Germinal center (tissue), 1 donor: ENCODE results near the gene KRT6C.
A peak's percentile ranks its signal among the peaks of the same experiment; 100 is the strongest.
"Not testable (repeated sequence)": the region's sequence is repeated elsewhere in the genome, so short reads cannot be mapped to it uniquely, and the experiment has no call there.

Source experiments
- DNase-seq: peaks from one replicate; pipeline ENCODE4 v3.0.0; 2012; ENCODE audit warnings: mixed read lengths, low spot score

Gene KRT6C

DNA sequence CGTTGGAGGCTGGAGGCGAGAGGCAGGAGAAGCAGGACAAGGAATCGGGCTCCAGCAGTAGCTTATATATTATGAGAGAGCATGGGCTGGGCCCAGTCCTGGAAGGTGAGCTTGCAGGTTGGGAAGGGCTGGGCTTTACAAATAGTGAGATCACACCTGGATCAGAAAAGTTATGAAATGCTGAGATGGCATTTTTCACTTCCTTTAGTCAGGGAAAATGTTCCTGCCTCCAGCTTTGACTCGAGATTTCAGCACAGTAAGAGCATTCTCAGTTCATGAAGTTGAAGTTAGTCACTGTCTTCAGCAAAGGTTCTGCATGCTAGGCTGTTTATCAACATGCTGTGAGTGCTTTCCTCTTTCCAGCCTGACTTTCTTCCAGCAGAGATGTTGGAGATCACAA is at the start of gene KRT6C:
Gene KRT6C, minus strand, starts transcription at position 38 of the 400 bp plus-strand sequence. CDS start 68 bp downstream, outside the sequence.
- no peak for DNase-seq

GRCh38 chr12:52522346-52523011 is 48.9 kb upstream of the KRT6C start:
- DNase-seq = no peak

DNA sequence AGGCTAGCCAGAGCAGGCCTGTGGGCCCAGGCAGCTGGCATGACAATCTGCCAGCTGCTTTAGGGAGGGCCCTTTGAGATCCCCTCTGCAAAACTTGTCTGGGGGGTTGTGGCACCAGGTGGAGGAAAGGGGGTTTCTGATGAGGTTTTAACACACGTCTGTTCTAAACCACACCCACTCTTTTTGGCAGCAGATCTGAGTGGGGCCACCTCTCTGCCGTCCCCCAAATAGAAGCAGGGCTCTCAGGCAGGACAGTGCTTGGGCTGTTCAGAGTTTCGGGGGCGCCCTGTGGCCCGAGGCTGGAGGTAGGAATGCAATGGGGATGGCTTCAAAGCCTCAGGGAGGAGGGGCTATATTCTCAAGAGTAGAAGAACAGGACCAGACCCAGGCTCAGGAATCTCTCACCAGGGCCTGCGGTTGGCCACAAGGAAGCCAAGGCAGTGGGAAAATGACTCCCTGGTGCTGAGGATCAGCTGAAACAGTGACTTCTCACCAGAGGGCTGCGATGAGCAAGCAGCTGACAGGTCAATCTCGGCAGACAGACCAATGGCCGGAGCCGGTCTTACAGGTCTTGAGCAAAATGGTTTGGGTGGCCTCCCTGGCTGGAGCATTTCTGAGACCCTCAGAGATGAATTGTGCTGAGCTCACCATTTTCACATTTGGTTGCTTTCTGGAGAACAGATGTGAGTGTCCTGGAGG is 48.1 kb upstream of the KRT6C start:
- no peak for DNase-seq

DNA sequence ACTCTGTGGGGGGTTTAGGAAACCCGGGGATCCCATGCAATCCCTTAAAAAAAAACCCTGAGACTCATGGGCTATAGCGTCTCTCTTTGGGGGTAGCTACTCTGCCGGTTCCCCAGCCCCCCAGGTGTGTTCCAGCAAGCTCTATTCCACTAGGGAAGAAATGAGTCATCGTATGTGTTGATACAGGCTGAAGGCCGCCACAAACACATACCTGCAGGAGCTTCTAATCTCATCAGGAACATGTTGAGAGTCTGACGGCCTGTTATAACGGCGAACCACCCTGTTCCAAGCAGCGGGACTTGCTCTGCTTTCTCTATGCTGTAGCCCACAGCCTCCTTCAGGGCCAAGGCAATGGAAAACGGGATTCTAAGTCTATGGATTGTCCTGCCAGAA is 47.6 kb upstream of the KRT6C start:
- DNase-seq = no peak

DNA sequence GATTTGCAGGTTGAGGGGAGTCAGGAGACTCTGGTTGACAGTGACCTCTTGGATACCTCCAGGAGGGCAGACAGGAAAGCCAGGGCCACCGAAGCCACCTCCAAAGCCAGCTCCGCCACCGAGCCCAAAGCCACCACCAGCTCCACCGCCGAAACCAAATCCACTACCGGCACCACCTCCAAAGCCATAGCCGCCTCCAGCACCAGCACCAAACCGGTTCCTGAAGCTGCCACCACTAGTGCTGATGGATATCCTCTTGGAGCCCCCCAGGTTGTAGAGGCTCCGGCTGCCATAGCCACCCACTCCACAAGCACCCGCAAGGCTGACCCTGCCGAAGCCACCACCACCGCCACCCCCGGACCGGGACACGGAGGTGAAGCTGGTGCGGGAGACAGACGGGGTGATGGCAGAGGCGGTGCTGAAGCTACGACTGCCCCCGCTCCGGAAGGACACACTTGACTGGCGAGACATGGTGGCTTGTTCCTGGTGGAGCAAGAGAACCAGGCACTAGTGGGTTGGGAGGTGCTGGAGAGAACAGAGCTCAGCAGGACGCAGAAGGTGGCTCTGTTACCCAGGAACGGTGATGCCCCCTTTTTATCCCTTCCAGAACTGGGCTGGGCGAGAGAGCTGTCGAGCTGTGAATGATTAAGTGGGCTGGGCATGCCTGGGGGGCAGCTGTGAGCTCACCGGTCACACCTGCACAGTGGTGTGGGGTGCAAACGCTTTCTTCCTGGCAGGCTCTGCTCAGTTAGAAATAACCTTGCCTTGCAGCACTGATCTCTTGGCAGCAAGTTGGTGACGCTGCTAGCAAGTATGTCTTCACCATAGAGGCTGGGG is 46.4 kb upstream of the KRT6C start, which contains the start of gene KRT5:
Gene KRT5, minus strand, starts transcription at position 569 of the 837 bp plus-strand sequence. Its CDS starts 98 bp downstream, at position 471.
- DNase-seq = no peak

GRCh38 chr12:52519387-52519703 is 45.7 kb upstream of the KRT6C start:
- no peak for DNase-seq

GRCh38 chr12:52518574-52519386 is 45.2 kb upstream of the KRT6C start:
- no peak for DNase-seq

GRCh38 chr12:52517888-52518287 is 44.3 kb upstream of the KRT6C start:
- no peak for DNase-seq

DNA sequence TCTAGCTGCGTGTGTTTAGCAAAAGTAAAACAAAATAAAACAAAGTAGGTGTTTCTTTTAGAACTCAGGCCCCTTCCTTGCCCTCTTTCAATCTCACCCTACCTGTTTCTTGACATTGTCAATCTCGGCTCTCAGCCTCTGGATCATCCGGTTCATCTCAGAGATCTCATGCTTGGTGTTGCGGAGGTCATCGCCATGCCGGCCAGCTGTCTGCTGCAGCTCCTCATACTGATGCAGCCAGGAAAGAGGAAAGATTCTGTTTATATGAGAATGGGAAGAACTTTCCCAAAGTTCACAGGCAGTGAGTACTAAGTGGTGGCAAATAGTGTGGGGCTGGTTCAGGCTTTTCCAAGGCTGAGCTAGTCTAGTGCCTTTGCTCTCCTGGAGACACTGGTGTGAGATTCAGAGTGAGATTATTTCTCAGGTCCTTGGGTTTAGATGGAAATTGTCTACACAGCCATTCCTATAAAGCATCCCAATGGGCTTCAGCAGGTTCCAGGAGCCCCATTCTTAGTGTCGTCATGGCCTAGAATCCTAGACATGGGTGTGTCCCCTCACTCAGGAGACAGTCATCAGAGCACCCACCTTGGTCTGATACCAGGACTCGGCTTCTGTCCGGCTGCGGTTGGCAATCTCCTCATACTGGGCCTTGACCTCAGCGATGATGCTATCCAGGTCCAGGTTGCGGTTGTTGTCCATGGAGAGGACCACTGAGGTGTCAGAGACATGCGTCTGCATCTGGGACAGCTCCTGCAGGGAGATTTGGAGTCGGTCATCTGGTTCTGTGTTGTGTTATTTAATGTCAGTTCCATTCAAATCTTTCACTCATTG is 43.6 kb upstream of the KRT6C start:
- no peak for DNase-seq

- no peak for DNase-seq
These were observed 42.6 kb upstream of the KRT6C start for GRCh38 chr12:52515927-52516831.

DNA sequence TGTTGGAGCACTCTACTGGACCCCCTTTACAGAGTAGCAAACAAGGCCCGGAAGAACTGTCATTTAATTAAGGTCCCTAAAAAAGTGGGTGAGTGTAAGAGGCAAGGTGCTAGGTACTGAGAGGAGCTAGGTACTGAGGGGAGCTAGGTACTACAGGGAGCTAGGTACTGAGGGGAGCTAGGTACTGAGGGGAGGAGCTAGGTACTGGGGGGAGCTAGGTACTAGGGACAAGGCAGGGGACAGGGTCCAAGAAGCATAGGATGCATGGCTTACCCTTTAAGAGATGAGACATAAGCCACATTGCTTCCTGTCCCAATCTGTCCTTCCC is 41.7 kb upstream of the KRT6C start:
- no peak for DNase-seq

DNA sequence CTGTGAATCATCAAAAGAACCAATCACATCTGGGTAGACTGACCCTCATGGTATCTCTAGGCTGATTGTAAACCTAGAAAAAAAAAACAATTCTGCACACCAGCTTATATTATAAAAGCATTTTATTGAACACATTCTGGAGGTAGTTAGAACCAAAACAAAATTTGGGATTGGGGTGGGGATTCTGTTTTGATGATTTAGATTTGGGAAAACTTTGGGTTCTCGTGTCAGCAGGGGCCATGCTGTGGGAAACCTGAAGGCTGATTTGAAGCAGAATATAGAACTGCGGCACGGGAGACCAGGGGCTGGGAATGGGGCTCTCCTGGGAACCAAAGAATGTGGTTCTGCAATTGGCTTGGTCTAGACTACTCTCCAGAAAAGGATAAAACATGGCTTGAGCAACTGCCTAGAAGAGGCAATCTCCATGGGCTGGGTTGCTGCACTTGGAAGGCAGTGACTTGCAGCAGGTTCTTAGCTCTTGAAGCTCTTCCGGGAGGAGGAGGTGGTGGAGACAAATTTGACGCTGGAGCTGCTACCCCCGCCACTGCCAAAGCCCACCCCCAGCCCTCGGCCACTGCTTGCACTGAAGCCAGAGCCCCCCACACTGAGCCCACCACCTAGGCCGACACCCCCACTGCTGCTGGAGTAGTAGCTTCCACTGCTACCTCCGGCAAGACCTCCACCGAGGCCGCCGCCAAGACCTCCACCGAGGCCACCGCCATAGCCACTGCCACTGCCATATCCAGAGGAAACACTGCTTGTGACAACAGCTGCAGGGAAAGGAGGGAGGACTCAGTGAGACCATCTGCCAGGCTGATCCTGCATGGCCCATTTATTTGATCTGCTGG is 41.1 kb upstream of the KRT6C start:
- no peak for DNase-seq

GRCh38 chr12:52513736-52514135 is 40.1 kb upstream of the KRT6C start:
- DNase-seq = no peak

DNA sequence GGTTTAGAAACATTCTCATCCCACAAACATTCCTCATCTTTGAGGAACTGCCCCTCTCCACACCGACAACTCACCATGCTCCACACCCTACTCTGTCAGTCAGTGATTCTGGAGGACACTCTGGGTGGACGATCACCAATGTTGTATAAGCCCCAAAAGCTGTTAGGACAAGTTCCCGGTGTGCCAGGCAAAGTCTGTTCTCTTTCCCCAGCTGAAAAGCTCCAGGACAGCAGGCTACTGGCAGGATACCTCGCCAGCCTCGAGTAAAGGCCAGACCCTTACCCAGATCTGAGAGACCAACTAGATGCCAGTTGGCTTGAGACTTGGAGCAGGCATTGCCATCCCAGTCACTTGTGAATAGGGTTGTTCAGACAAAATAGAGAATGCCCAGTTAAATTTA is 34.6 kb upstream of the KRT6C start:
- no peak for DNase-seq

DNA sequence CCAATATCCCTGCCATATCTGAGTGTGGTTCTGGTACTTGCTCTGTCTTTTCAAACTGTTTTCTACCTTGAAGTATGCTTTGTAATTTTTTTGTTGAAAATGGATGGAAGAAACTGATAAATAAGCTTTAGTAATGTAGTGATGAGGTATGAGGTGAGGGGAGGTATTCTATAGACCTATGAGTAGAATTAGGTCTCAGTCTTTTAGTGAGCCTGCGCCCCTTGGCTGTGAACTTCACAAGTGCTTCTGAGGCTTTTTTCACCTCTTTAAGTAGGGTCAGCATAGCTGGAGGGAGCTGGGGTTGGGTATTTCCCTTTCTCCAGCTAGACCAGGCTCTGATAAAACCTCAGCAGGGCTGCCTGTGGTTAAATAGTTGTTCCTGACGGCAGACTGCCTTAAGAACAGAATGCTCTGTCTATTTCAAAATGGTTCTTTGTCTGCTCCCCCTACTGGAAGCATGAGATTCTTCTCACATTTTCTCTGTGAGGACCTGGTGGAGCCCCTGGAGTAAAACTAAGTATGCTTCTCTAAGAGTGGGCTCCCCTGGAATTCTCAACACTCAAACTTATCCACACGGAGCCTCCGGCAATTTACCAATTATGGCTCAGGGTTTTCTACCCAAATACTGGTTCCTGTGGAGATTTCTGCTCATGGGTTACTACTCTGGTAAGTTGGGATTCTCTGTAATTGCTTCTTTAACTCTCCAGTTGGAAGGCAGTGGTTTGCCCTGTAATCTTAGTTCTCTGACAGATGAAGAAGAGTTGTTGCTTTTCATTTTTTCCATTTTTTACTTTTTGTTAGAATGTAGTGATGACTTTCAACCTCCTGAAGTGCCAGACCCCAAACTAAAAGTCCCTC is 33.5 kb upstream of the KRT6C start:
- peak; percentile 15 for DNase-seq

- no peak for DNase-seq
These were observed 29.3 kb upstream of the KRT6C start for GRCh38 chr12:52502877-52503276.

GRCh38 chr12:52501490-52501889 is 27.9 kb upstream of the KRT6C start:
- no peak for DNase-seq

- DNase-seq = not testable (repeated sequence)
These were observed 27.0 kb upstream of the KRT6C start for GRCh38 chr12:52500574-52500973.
